SK-N-SH treated with all-trans-retinoic acid at 6 μM for 48 hours (cell line): ENCODE results near the gene SMIM8.

ENCODE experiments used
- BACH2 ChIP-seq: fragments of 250-450 bp; sonication (Bioruptor Pico); IDR thresholded peaks from 2 replicates; pipeline ENCODE4 v1.9.0; 2021; ENCODE audit warnings: mild to moderate bottlenecking, borderline replicate concordance
- CREB5 ChIP-seq: fragments of 250-450 bp; sonication (Bioruptor Pico); IDR thresholded peaks from 2 replicates; pipeline ENCODE4 v1.5.1; 2020; ENCODE audit warnings: low read depth, mild to moderate bottlenecking, moderate library complexity
- CSDC2 ChIP-seq: fragments of 250-450 bp; sonication (Bioruptor Pico); IDR thresholded peaks from 2 replicates; pipeline ENCODE4 v1.5.0; 2020; ENCODE audit warnings: mild to moderate bottlenecking, moderate library complexity
- GLIS3 ChIP-seq: fragments of 250-450 bp; sonication (Bioruptor Pico); IDR thresholded peaks from 2 replicates; pipeline ENCODE4 v1.5.0; 2020; ENCODE audit warnings: mild to moderate bottlenecking, moderate library complexity
- ISL1 ChIP-seq: fragments of 250-450 bp; sonication (Bioruptor Pico); IDR thresholded peaks from 2 replicates; pipeline ENCODE4 v2.1.2; 2022; ENCODE audit warnings: mild to moderate bottlenecking, moderate library complexity
- OSR1 ChIP-seq: fragments of 250-450 bp; sonication (Bioruptor Pico); IDR thresholded peaks from 2 replicates; pipeline ENCODE4 v1.8.0; 2022; ENCODE audit warnings: moderate library complexity, mild to moderate bottlenecking, inconsistent platforms
- PATZ1 ChIP-seq: fragments of 250-450 bp; sonication (Bioruptor Pico); IDR thresholded peaks from 2 replicates; pipeline ENCODE4 v1.8.0; 2020; ENCODE audit warnings: mild to moderate bottlenecking, moderate library complexity, borderline replicate concordance
- SNAI2 ChIP-seq: fragments of 250-450 bp; sonication (Bioruptor Pico); IDR thresholded peaks from 2 replicates; pipeline ENCODE4 v1.5.0; 2020; ENCODE audit warnings: mild to moderate bottlenecking, moderate library complexity
- TSHZ2 ChIP-seq: fragments of 250-450 bp; sonication (Bioruptor Pico); IDR thresholded peaks from 2 replicates; pipeline ENCODE4 v1.5.0; 2020; ENCODE audit warnings: mild to moderate bottlenecking, moderate library complexity
- ZC3H10 ChIP-seq: fragments of 250-450 bp; sonication (Bioruptor Pico); IDR thresholded peaks from 2 replicates; pipeline ENCODE4 v1.5.1; 2021; ENCODE audit warnings: mild to moderate bottlenecking, moderate library complexity
- ZFP3 ChIP-seq: fragments of 250-450 bp; sonication (Bioruptor Pico); IDR thresholded peaks from 2 replicates; pipeline ENCODE4 v1.5.0; 2020; ENCODE audit warnings: mild to moderate bottlenecking, moderate library complexity

GRCh38 chr6:87391334-87391733 is 68.9 kb downstream of the SMIM8 start:
- TF ChIP-seq ZFP3, result no peak
- TF ChIP-seq ZC3H10 (CRISPR knock-in tag), result no peak
- no peak for TF ChIP-seq CREB5 (CRISPR knock-in tag)
- TF ChIP-seq OSR1 (CRISPR knock-in tag), result no peak
- no peak for TF ChIP-seq CSDC2 (CRISPR knock-in tag)
- TF ChIP-seq TSHZ2 (CRISPR knock-in tag), result no peak
- TF ChIP-seq BACH2 (CRISPR knock-in tag), result no peak
- TF ChIP-seq SNAI2 (CRISPR knock-in tag), result no peak
- no peak for TF ChIP-seq PATZ1 (CRISPR knock-in tag)
- no peak for TF ChIP-seq GLIS3
- no peak for TF ChIP-seq ISL1
